ENCODE measurements around the gene VIPR2.
"Not testable (repeated sequence)": the region's sequence is repeated elsewhere in the genome, so short reads cannot be mapped to it uniquely, and the experiment has no call there.

The VIPR2 gene

GRCh38 chr7:159086301-159086925, 58.3 kb downstream of the VIPR2 start:
- DNase-seq = no peak

- no peak for DNase-seq
Measured at GRCh38 chr7:159084069-159084801, 60.4 kb downstream of the VIPR2 start.

- DNase-seq = no peak
Measured at GRCh38 chr7:159083698-159084068, 61.0 kb downstream of the VIPR2 start.

- no peak for DNase-seq
Measured at GRCh38 chr7:159083001-159083697, 61.5 kb downstream of the VIPR2 start.

- not testable (repeated sequence) for DNase-seq
Measured at GRCh38 chr7:159082075-159082474, 62.6 kb downstream of the VIPR2 start.

- DNase-seq = no peak
Measured at GRCh38 chr7:159078911-159079270, 65.8 kb downstream of the VIPR2 start.

GRCh38 chr7:159078193-159078910, 66.3 kb downstream of the VIPR2 start:
- DNase-seq = no peak

GRCh38 chr7:159076333-159076732, 68.3 kb downstream of the VIPR2 start:
- DNase-seq = no peak

GRCh38 chr7:159075563-159076238, 69.0 kb downstream of the VIPR2 start:
- no peak for DNase-seq

- no peak for DNase-seq
Measured at GRCh38 chr7:159071260-159071659, 73.4 kb downstream of the VIPR2 start.

- no peak for DNase-seq
Measured at GRCh38 chr7:159070431-159071148, 74.1 kb downstream of the VIPR2 start.

- no peak for DNase-seq
Measured at GRCh38 chr7:159068893-159069448, 75.7 kb downstream of the VIPR2 start.

- DNase-seq = no peak
Measured at GRCh38 chr7:159068488-159068811, 76.2 kb downstream of the VIPR2 start.

- no peak for DNase-seq
Measured at GRCh38 chr7:159067576-159068487, 76.8 kb downstream of the VIPR2 start.

GRCh38 chr7:159066816-159067575, 77.7 kb downstream of the VIPR2 start:
- DNase-seq = no peak

- no peak for DNase-seq
Measured at GRCh38 chr7:159065852-159066480, 78.7 kb downstream of the VIPR2 start.

- DNase-seq = no peak
Measured at GRCh38 chr7:159064816-159065510, 79.7 kb downstream of the VIPR2 start.

GRCh38 chr7:159064121-159064815, 80.4 kb downstream of the VIPR2 start:
- no peak for DNase-seq

Measured in OCI-M1 (cell line).